Posterior vena cava (tissue), 2 donors: ENCODE results near the gene CHD2. TPM values are rescaled to one million over a fixed set of nuclear protein-coding genes. Genes with fewer than 3 reads are reported as not detected.
"Not testable (repeated sequence)": the region's sequence is repeated elsewhere in the genome, so short reads cannot be mapped to it uniquely, and the experiment has no call there.

Source experiments
- DNase-seq: peaks from one replicate; pipeline ENCODE4 v3.0.0-alpha.2; 2020; ENCODE audit warnings: low spot score
- intact Hi-C, 2 donors: fragments of 100-400 bp; cut with DNase I; formaldehyde crosslinking; loops; one replicate each; pipeline versions ENCODE4 v1.14.1 to v1.14.2; 2022 to 2023
- long read RNA-seq, 2 donors: library from polyadenylated mRNA; unstranded; transcript quantifications; one replicate each; pipeline ENCODE4 v2.0.0, GENCODE V29; 2020 to 2021
- total RNA-seq, 2 donors: library from RNA; stranded (reverse); fragmentation: NEBNext Ultra II Directional; extraction: Animal tissue kit (Norgen Biotek cat#: 25700); gene quantifications; one replicate each; pipeline ENCODE4 v1.2.1, GENCODE V29; 2021
- donor health status: DM: yes; HTN: yes; CAD: no.
- donor health status: DM: yes; HTN: yes; CAD: no.

The CHD2 gene
- 100 to 1,000 TPM in 1 of 2 donors, 10 to 100 TPM in 1; 94.5 to 104 TPM for total RNA-seq
- long read RNA-seq, donor 1, partial matches to known transcripts, result 6 of 22 reads
- long read RNA-seq, donor 1, other reads (novel, unspliced or antisense), result 15 of 22 reads
- long read RNA-seq, donor 2, partial matches to known transcripts, result 21 of 35 reads
- long read RNA-seq, donor 2, other reads (novel, unspliced or antisense), result 12 of 35 reads

GRCh38 chr15:92899948-92900730, at the start of gene CHD2:
TSS of gene CHD2 (plus strand) at chr15:92900324. CDS start at chr15:92901238, 914 bp downstream.
- DNase-seq, result no peak
- intact Hi-C loops, result loop anchor here (5.0 kb wide), 1 partner anchor 93 kb away; no protein-coding TSS in a partner anchor

GRCh38 chr15:92853222-92853621, 46.9 kb upstream of the CHD2 start:
- intact Hi-C loops, result no loop called here
- DNase-seq, result no peak

- intact Hi-C loops, result no loop called here
- no peak for DNase-seq
These were observed 38.4 kb upstream of the CHD2 start for GRCh38 chr15:92861742-92862141.

- intact Hi-C loops, result no loop called here
- no peak for DNase-seq
These were observed 35.9 kb upstream of the CHD2 start for GRCh38 chr15:92864127-92864814.

- intact Hi-C loops, result no loop called here
- no peak for DNase-seq
These were observed 30.7 kb upstream of the CHD2 start for GRCh38 chr15:92869263-92869940.

GRCh38 chr15:92870010-92870591, 30.0 kb upstream of the CHD2 start:
- DNase-seq, result no peak
- intact Hi-C loops, result loop anchor here in 1 of 2 donors (5.0 kb wide), 1 partner anchor 1083 kb away; no protein-coding TSS in a partner anchor

- not testable (repeated sequence) for DNase-seq
- intact Hi-C loops, result loop anchor here in 1 of 2 donors (5.0 kb wide), 1 partner anchor 1086 kb away; no protein-coding TSS in a partner anchor
These were observed 27.2 kb upstream of the CHD2 start for GRCh38 chr15:92872967-92873366.

- no peak for DNase-seq
- intact Hi-C loops, result no loop called here
These were observed 23.1 kb upstream of the CHD2 start for GRCh38 chr15:92877000-92877399.

GRCh38 chr15:92877416-92877815, 22.7 kb upstream of the CHD2 start:
- intact Hi-C loops, result no loop called here
- no peak for DNase-seq

GRCh38 chr15:92878593-92879053, 21.5 kb upstream of the CHD2 start:
- DNase-seq, result no peak
- intact Hi-C loops, result no loop called here

- intact Hi-C loops, result loop anchor here in 1 of 2 donors (5.0 kb wide), 2 partner anchors 48 to 73 kb away; no protein-coding TSS in a partner anchor
- no peak for DNase-seq
These were observed 20.0 kb upstream of the CHD2 start for GRCh38 chr15:92879949-92880725.

GRCh38 chr15:92880796-92881195, 19.3 kb upstream of the CHD2 start:
- intact Hi-C loops, result loop anchor here in 1 of 2 donors (5.0 kb wide), 2 partner anchors 48 to 73 kb away; no protein-coding TSS in a partner anchor
- no peak for DNase-seq

- intact Hi-C loops, result loop anchor here in 1 of 2 donors (5.0 kb wide), 2 partner anchors 49 to 74 kb away; no protein-coding TSS in a partner anchor
- DNase-seq, result no peak
These were observed 18.8 kb upstream of the CHD2 start for GRCh38 chr15:92881211-92881754.

GRCh38 chr15:92881802-92882696, 18.1 kb upstream of the CHD2 start:
- DNase-seq, result peak; percentile 99
- intact Hi-C loops, result loop anchor here in 1 of 2 donors (5.0 kb wide), 2 partner anchors 50 to 75 kb away; no protein-coding TSS in a partner anchor

- intact Hi-C loops, result loop anchor here in 1 of 2 donors (5.0 kb wide), 2 partner anchors 50 to 75 kb away; no protein-coding TSS in a partner anchor
- DNase-seq, result no peak
These were observed 17.4 kb upstream of the CHD2 start for GRCh38 chr15:92882697-92883162.

GRCh38 chr15:92883163-92883875, 16.8 kb upstream of the CHD2 start:
- intact Hi-C loops, result loop anchor here in 1 of 2 donors (5.0 kb wide), 2 partner anchors 51 to 76 kb away; no protein-coding TSS in a partner anchor
- DNase-seq, result peak; percentile 84
